HG03378 (cell line): ENCODE data around the gene NODAL.

ENCODE experiments used
- ATAC-seq: cut with Tn5 transposase; IDR thresholded peaks from one replicate; pipeline ENCODE4 v1.9.1; 2021; ENCODE audit warnings: mild to moderate bottlenecking, moderate library complexity; ENCODE audit not compliant: unreplicated experiment

NODAL gene

DNA sequence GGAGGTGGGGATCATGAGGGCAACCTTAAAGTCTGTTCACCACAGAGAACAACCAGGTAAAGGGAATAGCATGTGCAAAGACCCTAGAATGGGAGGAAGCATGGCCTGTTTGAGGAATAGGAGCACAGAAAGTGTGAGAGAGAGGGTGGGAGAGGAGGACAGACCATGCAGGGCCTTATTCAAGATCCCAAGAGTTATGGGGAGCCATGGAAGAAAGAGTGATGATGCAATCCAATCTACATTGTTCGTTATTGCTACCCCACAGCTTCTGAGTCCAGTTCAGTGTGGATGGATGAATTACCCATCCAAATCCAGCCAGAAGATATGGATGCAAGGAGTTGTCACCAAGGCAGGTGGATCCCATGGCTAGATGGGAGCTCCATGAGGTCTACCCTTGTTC lies 45.3 kb downstream of the NODAL start:
- no peak for ATAC-seq

DNA sequence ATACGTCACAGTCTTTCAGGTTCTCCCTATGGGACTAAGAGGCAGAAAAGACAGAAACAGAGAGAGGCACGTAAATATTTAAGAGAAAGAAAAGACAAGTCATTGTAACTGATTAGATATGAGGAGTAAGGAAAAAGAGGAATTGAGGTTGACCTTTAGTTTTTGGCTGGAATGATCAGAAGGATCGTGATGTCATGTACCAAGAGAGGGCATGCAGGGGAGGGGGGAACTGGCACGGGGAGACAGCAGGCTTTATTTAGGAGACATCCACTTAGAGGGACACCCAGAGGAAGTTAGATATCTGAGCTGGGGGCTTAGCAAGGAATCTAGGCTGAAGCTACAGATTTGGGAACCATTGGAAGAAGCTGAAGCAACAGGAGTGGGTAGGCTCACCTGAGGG lies 49.8 kb downstream of the NODAL start:
- no peak for ATAC-seq
